Keratinocyte (primary cell): ENCODE measurements around the gene ITGB1BP1. TPM values are rescaled to one million over a fixed set of nuclear protein-coding genes. Genes with fewer than 3 reads are reported as not detected.

Source experiments
- DNase-seq: peaks from one replicate; pipeline ENCODE4 v3.0.0-alpha.2; 2011; ENCODE audit warnings: low read depth, missing footprints, low spot score
- FAIRE-seq: peaks from 2 replicates; lab custom pipeline; 2011; peaks lifted over from hg19 to GRCh38; lab: Jason Lieb, UNC
- H2AFZ ChIP-seq: 2 replicates; pipeline ENCODE4 v1.6.0; 2012; ENCODE audit warnings: low read length, control low read depth, inconsistent platforms; ENCODE audit not compliant: control insufficient read depth
- H3K27ac ChIP-seq: 2 replicates; pipeline ENCODE4 v1.5.1; 2011; ENCODE audit warnings: low read length; ENCODE audit not compliant: control insufficient read depth, insufficient read depth
- H3K27me3 ChIP-seq: 3 replicates; pipeline ENCODE4 v1.6.0; 2011; ENCODE audit warnings: low read length; ENCODE audit not compliant: control insufficient read depth, insufficient read depth; ENCODE audit errors: extremely low read depth
- H3K36me3 ChIP-seq, 2 experiments: 2 replicates in 1 of 2; 3 replicates in 1 of 2; pipeline ENCODE4 v1.5.1; 2011; ENCODE audit warnings: low read length in 2 of 2, mild to moderate bottlenecking in 1 of 2; ENCODE audit not compliant: control insufficient read depth in 2 of 2, insufficient read depth in 2 of 2; ENCODE audit errors: extremely low read depth in 1 of 2
- H3K4me1 ChIP-seq: 3 replicates; pipeline ENCODE4 v1.5.1; 2011; ENCODE audit warnings: low read length; ENCODE audit not compliant: control insufficient read depth, insufficient read depth; ENCODE audit errors: extremely low read depth
- H3K4me2 ChIP-seq: 3 replicates; pipeline ENCODE4 v1.6.0; 2011; ENCODE audit warnings: low read depth, low read length; ENCODE audit not compliant: control insufficient read depth, insufficient read depth; ENCODE audit errors: extremely low read depth
- H3K4me3 ChIP-seq, 3 experiments: fragments of 200-600 bp in 1 of 3; sonication (generic) in 1 of 3; 2 replicates in 2 of 3; 3 replicates in 1 of 3; pipeline ENCODE4 v1.5.1; 2011 to 2016; ENCODE audit warnings: low read length in 3 of 3, mild to moderate bottlenecking in 3 of 3, control low read depth in 2 of 3, inconsistent platforms in 1 of 3, low read depth in 1 of 3, mixed read lengths in 1 of 3, mixed run types in 1 of 3, moderate library complexity in 1 of 3; ENCODE audit not compliant: control insufficient read depth in 2 of 3, insufficient read depth in 2 of 3; ENCODE audit errors: extremely low read depth in 1 of 3
- H3K79me2 ChIP-seq: 2 replicates; pipeline ENCODE4 v1.6.0; 2012; ENCODE audit warnings: low read length; ENCODE audit not compliant: control insufficient read depth, insufficient read depth
- H3K9ac ChIP-seq: 3 replicates; pipeline ENCODE4 v1.6.0; 2011; ENCODE audit warnings: low read length; ENCODE audit not compliant: control insufficient read depth, insufficient read depth; ENCODE audit errors: extremely low read depth
- H3K9me1 ChIP-seq: 3 replicates; pipeline ENCODE4 v1.6.0; 2011; ENCODE audit warnings: low read length; ENCODE audit not compliant: control insufficient read depth, insufficient read depth; ENCODE audit errors: extremely low read depth
- H3K9me3 ChIP-seq: 2 replicates; pipeline ENCODE4 v1.5.1; 2012; ENCODE audit warnings: low read depth, low read length; ENCODE audit not compliant: control insufficient read depth
- H4K20me1 ChIP-seq: 3 replicates; pipeline ENCODE4 v1.6.0; 2011; ENCODE audit warnings: low read length; ENCODE audit not compliant: control insufficient read depth, insufficient read depth; ENCODE audit errors: extremely low read depth
- CTCF ChIP-seq, 3 experiments: IDR thresholded peaks in 1 of 3; conservative IDR thresholded peaks in 1 of 3; optimal IDR thresholded peaks in 1 of 3; 2 replicates in 2 of 3; 3 replicates in 1 of 3; pipeline versions ENCODE3 to v1.5.1; 2011; ENCODE audit warnings: low read length in 3 of 3, mild to moderate bottlenecking in 3 of 3, moderate library complexity in 2 of 3, control low read depth in 1 of 3, inconsistent platforms in 1 of 3; ENCODE audit not compliant: insufficient read depth in 2 of 3; ENCODE audit errors: extremely low read depth in 1 of 3
- EZH2 ChIP-seq: IDR thresholded peaks from one replicate; pipeline ENCODE4 v1.6.1; 2012; ENCODE audit warnings: inconsistent platforms, mild to moderate bottlenecking, low read length, moderate library complexity
- dilution Hi-C: fragments of 300-500 bp; cut with MboI; formaldehyde crosslinking; loops from one replicate; pipeline ENCODE4 v1.7.0; 2020; ENCODE audit warnings: low sequenced_read_pairs; ENCODE audit not compliant: extremely low pct_ligation_motif_present
- polyA plus RNA-seq, 5 experiments: library from polyadenylated mRNA; depleted of rRNA in 3 of 5; stranded (reverse) in 3 of 5; stranded (forward) in 1 of 5; unstranded in 1 of 5; fragments of >200 nt; gene quantifications; 1 replicate in 1 of 5; 2 replicates in 3 of 5; 3 replicates in 1 of 5; pipeline versions ENCODE4 v1.2.1 to v1.2.3, GENCODE V29; 2011 to 2012; ENCODE audit warnings: missing spikeins in 2 of 5, low read depth in 1 of 5, low replicate concordance in 1 of 5

ITGB1BP1 gene
- polyA plus RNA-seq, 1 donor (not counting 4 experiments of a cell fraction or from before 2014, with no cell fraction given) = 169 TPM

- FAIRE-seq (no peak), DNase-seq (no peak)
- Histone ChIP-seq H3K79me2 (no peaks in the 10 kb centered on the region), H3K4me2 (no peak overlapping the region), H2AFZ (no peak overlapping the region), H3K4me3 (no peak overlapping the region), H3K9me3 (no peaks in the 10 kb centered on the region), H3K27me3 (no peaks in the 10 kb centered on the region), H3K9me1 (no peaks in the 10 kb centered on the region), H4K20me1 (peaks cover 8% of the 10 kb centered on the region), H3K9ac (no peak overlapping the region), H3K27ac (no peak overlapping the region), H3K4me1 (peaks cover 21% of the 10 kb centered on the region), H3K36me3 (peaks cover 42 to 47% of the 10 kb centered on the region in 2 experiments)
- TF ChIP-seq CTCF (optimal IDR thresholded peaks at IDR 0.05 in 1 of 3, IDR thresholded peaks at IDR 0.05 in 1 of 3, conservative IDR thresholded peaks at IDR 0.05 in 1 of 3; ENCODE audit: extremely low read depth in 1 of 3, insufficient read depth in 2 of 3, low read length in 3 of 3) (no peak), EZH2 (no peak)
- dilution Hi-C loops = no loop called here
Measured at GRCh38 chr2:9382604-9383235, 40.6 kb downstream of the ITGB1BP1 start.

DNA sequence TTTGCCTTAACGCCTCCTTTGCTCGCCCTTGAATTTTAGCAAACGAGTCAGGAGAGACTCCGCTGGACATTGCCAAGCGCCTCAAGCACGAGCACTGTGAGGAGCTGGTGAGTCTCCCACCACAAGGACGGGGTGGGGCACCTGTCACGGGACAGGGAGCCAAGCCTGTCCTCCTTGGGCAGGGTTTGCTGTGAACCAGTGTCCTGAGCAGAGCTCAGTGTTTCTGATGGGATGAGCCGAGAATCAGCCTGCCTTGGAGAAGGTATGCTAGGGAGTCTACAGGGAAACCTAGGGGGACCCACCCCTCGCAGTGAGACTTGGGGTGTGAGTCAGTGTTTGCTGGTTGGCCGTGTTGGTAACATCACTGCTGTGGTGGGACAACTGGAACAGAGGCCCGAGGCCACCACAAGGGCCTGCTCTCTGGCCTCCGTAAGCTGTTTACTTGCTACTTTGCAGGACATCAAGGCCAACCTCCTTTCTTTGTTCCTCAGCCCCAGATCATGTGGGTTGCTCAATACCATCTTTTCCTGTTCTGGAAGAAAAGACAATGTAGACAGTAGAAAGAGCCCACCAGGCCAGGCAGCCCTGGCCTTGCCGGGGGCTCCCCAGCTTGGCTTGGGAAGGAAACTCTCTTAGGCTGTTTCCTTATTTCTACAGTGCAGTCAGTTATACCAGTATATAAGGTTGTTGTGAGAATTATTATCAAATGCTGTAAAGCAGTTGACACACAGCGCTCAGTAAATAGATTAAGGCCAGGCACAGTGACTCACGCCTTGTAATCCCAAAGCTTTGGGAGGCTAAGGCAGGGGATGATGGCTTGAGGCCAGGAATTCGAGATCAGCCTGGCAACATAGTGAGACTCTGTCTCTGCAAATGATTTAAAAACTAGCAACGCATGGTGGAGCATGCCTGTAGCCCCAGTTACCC, 42.4 kb downstream of the ITGB1BP1 start:
- no peak overlapping the region for H3K4me3 ChIP-seq
- no peaks in the 10 kb centered on the region for H3K27me3 ChIP-seq
- no peak overlapping the region for H3K9ac ChIP-seq
- H3K79me2 ChIP-seq = no peaks in the 10 kb centered on the region
- H3K36me3 ChIP-seq = peaks cover 50 to 57% of the 10 kb centered on the region in 2 experiments
- H3K9me3 ChIP-seq = no peaks in the 10 kb centered on the region
- peak overlapping the region; percentile 24 for H3K27ac ChIP-seq
- no peaks in the 10 kb centered on the region for H3K9me1 ChIP-seq
- H4K20me1 ChIP-seq = peaks cover 3% of the 10 kb centered on the region
- dilution Hi-C loops = no loop called here
- TF ChIP-seq CTCF (optimal IDR thresholded peaks at IDR 0.05 in 1 of 3, IDR thresholded peaks at IDR 0.05 in 1 of 3, conservative IDR thresholded peaks at IDR 0.05 in 1 of 3; ENCODE audit: extremely low read depth in 1 of 3, insufficient read depth in 2 of 3, low read length in 3 of 3) (no peak), EZH2 (no peak)
- H3K4me1 ChIP-seq = peaks cover 11% of the 10 kb centered on the region
- FAIRE-seq = no peak
- DNase-seq = no peak
- H2AFZ ChIP-seq = no peak overlapping the region
- H3K4me2 ChIP-seq = no peak overlapping the region
